ENCODE measurements around the gene CARNS1. TPM values are rescaled to one million over a fixed set of nuclear protein-coding genes. Genes with fewer than 3 reads are reported as not detected.

Gene CARNS1
- total and polyA plus RNA-seq, 9 of the 15 experiments (the other 6 are each of a cell fraction or from before 2014, with no cell fraction given), result 0.01 to 0.18 (median 0.06) TPM; not detected in 3

DNA sequence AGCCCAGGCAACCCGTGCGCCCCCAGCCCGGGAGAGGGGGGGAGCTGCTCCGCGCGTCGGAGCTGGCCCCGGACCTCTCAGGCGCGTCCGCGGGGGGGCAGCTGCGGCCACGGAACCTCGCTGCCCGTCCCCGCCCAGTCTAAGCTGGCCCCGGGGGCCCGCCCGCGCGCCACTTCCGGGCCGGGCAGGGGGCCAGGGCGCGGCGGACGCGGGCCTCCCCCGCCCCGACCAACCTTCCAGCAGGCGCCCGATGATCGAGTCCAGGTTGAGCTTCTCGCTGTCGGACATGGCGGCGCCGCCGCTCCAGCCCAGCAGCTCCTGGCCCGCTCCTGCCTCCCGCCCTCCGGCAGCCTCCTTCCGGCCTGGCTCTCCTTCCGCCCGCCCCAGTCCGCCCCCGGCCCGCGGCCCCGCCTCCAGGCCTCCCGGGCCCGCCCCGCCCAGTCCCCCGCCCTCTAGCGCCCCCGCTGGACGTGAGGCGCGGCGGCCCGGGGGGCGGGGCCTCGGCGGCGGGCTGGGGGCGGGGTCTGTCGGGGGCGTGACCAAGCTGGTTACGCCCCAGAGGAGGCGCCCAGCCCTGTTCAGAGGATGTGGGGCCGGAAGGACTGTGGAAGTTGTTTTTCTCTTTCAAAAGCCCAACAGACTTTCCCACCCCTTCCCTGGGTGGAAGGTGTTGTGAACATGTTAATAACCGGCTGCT, 13.8 kb upstream of the CARNS1 start, which contains the start of gene PPP1CA (continued):
- TF ChIP-seq FOXA3 (CRISPR knock-in tag; conservative IDR thresholded peaks at IDR 0.05 in 1 of 2, IDR thresholded peaks at IDR 0.05 in 1 of 2) (no peak), MEIS2 (IDR thresholded peaks at IDR 0.05; ENCODE audit: partially characterized antibody) (no peak), ETV1 (tag; conservative IDR thresholded peaks at IDR 0.05; ENCODE audit: low read depth) (no peak; the same call in 1 of the 2 replicates), MYBL2 (IDR thresholded peaks at IDR 0.05; ENCODE audit: low read depth) (no peak), MYBL2 (CRISPR knock-in tag; IDR thresholded peaks at IDR 0.05; ENCODE audit: borderline replicate concordance) (no peak), MBD2 (IDR thresholded peaks at IDR 0.05; ENCODE audit: borderline replicate concordance, low read depth) (peak; percentile 10; the same call in 1 of the 2 replicates), ILF3 (IDR thresholded peaks at IDR 0.05; ENCODE audit: borderline replicate concordance) (0 out of 2 replicates have a peak, but pooled peaks have one; percentile 79), ZEB2 (IDR thresholded peaks at IDR 0.05) (no peak), RBBP5 (IDR thresholded peaks at IDR 0.05; ENCODE audit: borderline replicate concordance, insufficient read depth, low read length, poor library complexity, severe bottlenecking) (no peak), CHD2 (IDR thresholded peaks at IDR 0.05; ENCODE audit: low read depth, low read length) (no peak), CBX2 (IDR thresholded peaks at IDR 0.05; ENCODE audit: insufficient read depth, low read length, poor library complexity, severe bottlenecking) (no peak), PHB (CRISPR knock-in tag; IDR thresholded peaks at IDR 0.05) (no peak), TEAD1 (CRISPR knock-in tag; IDR thresholded peaks at IDR 0.05) (0 out of 4 replicates have a peak, but pooled peaks of 1 of the 2 experiments have one; percentile 4), GTF2E2 (tag; IDR thresholded peaks at IDR 0.05) (peak; percentile 71; the same call in 1 of the 2 replicates), ZNF79 (CRISPR knock-in tag; IDR thresholded peaks at IDR 0.05; ENCODE audit: low read depth) (no peak), KAT2B (IDR thresholded peaks at IDR 0.05; ENCODE audit: low read depth, low read length) (no peak), PHB2 (IDR thresholded peaks at IDR 0.05; ENCODE audit: low read depth) (no peak), NFE2L1 (tag; IDR thresholded peaks at IDR 0.05; ENCODE audit: borderline replicate concordance, low read depth) (no peak), FOXM1 (IDR thresholded peaks at IDR 0.05; ENCODE audit: low read depth) (no peak), FOXM1 (CRISPR knock-in tag; IDR thresholded peaks at IDR 0.05; ENCODE audit: low read depth) (no peak), ZNF76 (CRISPR knock-in tag; IDR thresholded peaks at IDR 0.05; ENCODE audit: borderline replicate concordance) (no peak)
- TF ChIP-seq, protein P1, sequence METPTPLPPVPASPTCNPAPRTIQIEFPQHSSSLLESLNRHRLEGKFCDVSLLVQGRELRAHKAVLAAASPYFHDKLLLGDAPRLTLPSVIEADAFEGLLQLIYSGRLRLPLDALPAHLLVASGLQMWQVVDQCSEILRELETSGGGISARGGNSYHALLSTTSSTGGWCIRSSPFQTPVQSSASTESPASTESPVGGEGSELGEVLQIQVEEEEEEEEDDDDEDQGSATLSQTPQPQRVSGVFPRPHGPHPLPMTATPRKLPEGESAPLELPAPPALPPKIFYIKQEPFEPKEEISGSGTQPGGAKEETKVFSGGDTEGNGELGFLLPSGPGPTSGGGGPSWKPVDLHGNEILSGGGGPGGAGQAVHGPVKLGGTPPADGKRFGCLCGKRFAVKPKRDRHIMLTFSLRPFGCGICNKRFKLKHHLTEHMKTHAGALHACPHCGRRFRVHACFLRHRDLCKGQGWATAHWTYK (CRISPR knock-in tag; IDR thresholded peaks at IDR 0.05), result peak; percentile 52; the same call in 1 of the 2 replicates
- TF ChIP-seq, protein P2, sequence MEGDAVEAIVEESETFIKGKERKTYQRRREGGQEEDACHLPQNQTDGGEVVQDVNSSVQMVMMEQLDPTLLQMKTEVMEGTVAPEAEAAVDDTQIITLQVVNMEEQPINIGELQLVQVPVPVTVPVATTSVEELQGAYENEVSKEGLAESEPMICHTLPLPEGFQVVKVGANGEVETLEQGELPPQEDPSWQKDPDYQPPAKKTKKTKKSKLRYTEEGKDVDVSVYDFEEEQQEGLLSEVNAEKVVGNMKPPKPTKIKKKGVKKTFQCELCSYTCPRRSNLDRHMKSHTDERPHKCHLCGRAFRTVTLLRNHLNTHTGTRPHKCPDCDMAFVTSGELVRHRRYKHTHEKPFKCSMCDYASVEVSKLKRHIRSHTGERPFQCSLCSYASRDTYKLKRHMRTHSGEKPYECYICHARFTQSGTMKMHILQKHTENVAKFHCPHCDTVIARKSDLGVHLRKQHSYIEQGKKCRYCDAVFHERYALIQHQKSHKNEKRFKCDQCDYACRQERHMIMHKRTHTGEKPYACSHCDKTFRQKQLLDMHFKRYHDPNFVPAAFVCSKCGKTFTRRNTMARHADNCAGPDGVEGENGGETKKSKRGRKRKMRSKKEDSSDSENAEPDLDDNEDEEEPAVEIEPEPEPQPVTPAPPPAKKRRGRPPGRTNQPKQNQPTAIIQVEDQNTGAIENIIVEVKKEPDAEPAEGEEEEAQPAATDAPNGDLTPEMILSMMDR (IDR thresholded peaks at IDR 0.05 in 2 of 3, conservative IDR thresholded peaks at IDR 0.05 in 1 of 3; ENCODE audit: insufficient read depth in 2 of 3, low read depth in 1 of 3, low read length in 3 of 3), result peak; percentile 37 to 69 (median 52); a peak in 5 of 6 replicates

Data from K562 (cell line).